H1 (cell line): ENCODE measurements around the gene ARPC4. TPM values are rescaled to one million over a fixed set of nuclear protein-coding genes. Genes with fewer than 3 reads are reported as not detected.

ENCODE experiments used
- polyA plus RNA-seq, 7 experiments: library from polyadenylated mRNA; depleted of rRNA in 3 of 7; stranded (reverse) in 5 of 7; unstranded in 2 of 7; fragments of >200 nt in 5 of 7; fragments of 200-250 nt in 2 of 7; gene quantifications; 1 replicate in 5 of 7; 2 replicates in 1 of 7; 4 replicates in 1 of 7; pipeline versions ENCODE4 v1.2.1 to v1.2.3, GENCODE V29; 2011 to 2013; ENCODE audit warnings: missing spikeins in 2 of 7, mixed read lengths in 2 of 7
- total RNA-seq: library from RNA; stranded (reverse); fragmentation: NEBNext Ultra II Directional; extraction: Animal tissue kit (Norgen Biotek cat#: 25700); gene quantifications from 2 replicates; pipeline ENCODE4 v1.2.1, GENCODE V29; 2021
- TF ChIP-seq, protein P1 (sequence below): IDR thresholded peaks from 2 replicates; pipeline ENCODE4 v1.6.1; 2012; ENCODE audit warnings: low read length, inconsistent platforms

The ARPC4 gene
- total and polyA plus RNA-seq, 2 of the 8 experiments (the other 6 are each of a cell fraction or from before 2014, with no cell fraction given): 138 to 154 TPM

DNA sequence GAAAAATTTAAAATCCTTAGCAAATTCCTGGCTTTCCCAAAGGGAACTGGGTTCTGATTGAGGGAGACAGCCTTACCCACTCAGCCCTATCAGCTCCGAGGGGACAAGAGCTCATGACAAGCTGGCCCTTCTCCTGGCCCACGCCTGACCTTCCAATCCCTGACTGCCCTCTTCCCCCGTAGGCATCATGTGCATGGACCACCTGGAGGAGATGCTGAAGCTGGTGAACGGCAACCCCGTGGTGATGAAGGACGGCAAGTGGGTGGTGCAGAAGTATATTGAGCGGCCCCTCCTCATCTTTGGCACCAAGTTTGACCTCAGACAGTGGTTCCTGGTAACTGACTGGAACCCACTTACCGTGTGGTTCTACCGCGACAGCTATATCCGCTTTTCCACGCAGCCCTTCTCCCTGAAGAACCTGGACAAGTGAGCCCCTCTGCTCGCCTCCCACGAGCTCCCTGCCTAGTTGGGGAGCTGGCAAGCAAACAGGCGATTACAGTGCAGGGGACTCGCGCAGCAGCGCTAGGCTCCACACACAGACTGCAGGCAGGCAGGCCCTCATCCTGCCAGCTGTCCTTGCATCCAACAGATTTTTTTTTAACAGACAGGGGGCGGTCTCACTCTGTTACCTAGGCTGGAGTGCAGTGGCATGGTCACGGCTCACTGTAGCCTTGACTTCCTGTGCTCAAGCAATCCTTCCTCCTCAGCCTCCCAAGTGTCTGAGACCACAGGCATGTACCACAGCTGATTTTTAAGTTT, 34.1 kb downstream of the ARPC4 start (continued):
- TF ChIP-seq, protein P1, sequence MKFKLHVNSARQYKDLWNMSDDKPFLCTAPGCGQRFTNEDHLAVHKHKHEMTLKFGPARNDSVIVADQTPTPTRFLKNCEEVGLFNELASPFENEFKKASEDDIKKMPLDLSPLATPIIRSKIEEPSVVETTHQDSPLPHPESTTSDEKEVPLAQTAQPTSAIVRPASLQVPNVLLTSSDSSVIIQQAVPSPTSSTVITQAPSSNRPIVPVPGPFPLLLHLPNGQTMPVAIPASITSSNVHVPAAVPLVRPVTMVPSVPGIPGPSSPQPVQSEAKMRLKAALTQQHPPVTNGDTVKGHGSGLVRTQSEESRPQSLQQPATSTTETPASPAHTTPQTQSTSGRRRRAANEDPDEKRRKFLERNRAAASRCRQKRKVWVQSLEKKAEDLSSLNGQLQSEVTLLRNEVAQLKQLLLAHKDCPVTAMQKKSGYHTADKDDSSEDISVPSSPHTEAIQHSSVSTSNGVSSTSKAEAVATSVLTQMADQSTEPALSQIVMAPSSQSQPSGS: no peak
